Stomach (tissue), 9 donors: ENCODE measurements around the gene TREM2. TPM values are rescaled to one million over a fixed set of nuclear protein-coding genes. Genes with fewer than 3 reads are reported as not detected.

Experiments
- DNase-seq, 2 donors: peaks; one replicate each; pipeline versions ENCODE4 v3.0.0 to v3.0.0-alpha.2; 2013 to 2019
- H3K27ac ChIP-seq, 5 donors: fragments of 200-600 bp in 4 of 5; sonication (generic) in 4 of 5; one replicate each; pipeline ENCODE4 v1.5.1; 2013 to 2019; ENCODE audit warnings: mild to moderate bottlenecking in 1 of 5, moderate library complexity in 1 of 5
- H3K27me3 ChIP-seq, 3 donors: fragments of 200-600 bp; sonication (generic); one replicate each; pipeline ENCODE4 v1.5.1; 2017 to 2019; ENCODE audit warnings: mixed run types in 1 of 3
- H3K36me3 ChIP-seq, 4 donors: fragments of 200-600 bp; sonication (generic); 1 replicate in 3 of 4; 2 replicates in 1 of 4; pipeline ENCODE4 v1.5.1; 2016 to 2019
- H3K4me1 ChIP-seq, 4 donors: fragments of 200-600 bp; sonication (generic); one replicate each; pipeline ENCODE4 v1.5.1; 2016 to 2019
- H3K4me3 ChIP-seq, 4 donors: fragments of 200-600 bp; sonication (generic) in 3 of 4; one replicate each; pipeline ENCODE4 v1.5.1; 2016 to 2019; ENCODE audit warnings: mild to moderate bottlenecking in 1 of 4
- H3K9me3 ChIP-seq, 4 donors: fragments of 200-600 bp; sonication (generic); one replicate each; pipeline ENCODE4 v1.5.1; 2016 to 2019
- CTCF ChIP-seq, 7 experiments: fragments of 450-650 bp in 4 of 7; fragments of 200-600 bp in 3 of 7; sonication (generic) in 3 of 7; IDR thresholded peaks; one replicate each; pipeline ENCODE4 v1.5.1; 2016 to 2019; ENCODE audit warnings: antibody characterized with exemption in 7 of 7, control low read depth in 2 of 7, mild to moderate bottlenecking in 1 of 7
- EP300 ChIP-seq: sonication (generic); formaldehyde crosslinking; IDR thresholded peaks from one replicate; pipeline ENCODE4 v1.6.1; 2017; ENCODE audit warnings: antibody characterized with exemption
- POLR2A ChIP-seq, 4 donors: fragments of 450-650 bp; IDR thresholded peaks; one replicate each; pipeline ENCODE4 v1.6.1; 2016; ENCODE audit warnings: antibody characterized with exemption in 4 of 4, control low read depth in 2 of 4, mild to moderate bottlenecking in 1 of 4, moderate library complexity in 1 of 4
- POLR2AphosphoS5 ChIP-seq, 3 donors: sonication (generic); formaldehyde crosslinking; IDR thresholded peaks; one replicate each; pipeline ENCODE4 v1.6.1; 2016; ENCODE audit warnings: antibody characterized with exemption in 3 of 3
- WGBS, 5 donors: extraction: QIAGEN DNeasy Blood & Tissue Kit in 3 of 5; methylation state at CpG; one replicate each; pipeline versions ENCODE4 v1.1.5 to v1.1.7; 2013 to 2018; 5-methylcytosine and 5-hydroxymethylcytosine counted together
- intact Hi-C: fragments of 100-400 bp; cut with DNase I; formaldehyde crosslinking; loops from one replicate; pipeline ENCODE4 v1.15.1; 2023; ENCODE audit warnings: low total_unique reads
- polyA plus RNA-seq, 3 donors: library from polyadenylated mRNA; stranded (reverse); fragments of 200-250 nt; gene quantifications; one replicate each; pipeline ENCODE4 v1.2.3, GENCODE V29; 2013
- total RNA-seq, 5 donors: library from RNA; depleted of rRNA; stranded (reverse); fragments of >200 nt; gene quantifications; one replicate each; pipeline versions ENCODE4 v1.1.0 to v1.2.3, GENCODE V29; 2014 to 2016
- donor health status: healthy with polysubstance abuse.
- donor health status: Bipolar disorder and iron deficiency.
- donor health status: healthy.

TREM2 gene
- total and polyA plus RNA-seq, 8 donors = 0.23 to 19.9 (median 3.3) TPM; not detected in 4

- WGBS, 5 donors = 92 to 95% (median 94%) methylated on average over 3 of the region's 3 CpGs
- TF ChIP-seq CTCF (IDR thresholded peaks at IDR 0.05) (no peak), POLR2A (IDR thresholded peaks at IDR 0.05) (no peak), EP300 (no peak), POLR2AphosphoS5 (IDR thresholded peaks at IDR 0.05) (no peak)
- H3K4me1 ChIP-seq = peaks cover 0 to 22% (median 6%) of the 10 kb centered on the region in 4 donors
- H3K4me3 ChIP-seq = no peak overlapping the region
- intact Hi-C loops = no loop called here
- H3K9me3 ChIP-seq = no peaks in the 10 kb centered on the region
- H3K27ac ChIP-seq = no peak overlapping the region
- no peak for DNase-seq
- H3K27me3 ChIP-seq = peaks cover 0 to 24% (median 0%) of the 10 kb centered on the region in 3 donors
- no peaks in the 10 kb centered on the region for H3K36me3 ChIP-seq
Observed at GRCh38 chr6:41197234-41197633, 34.3 kb upstream of the TREM2 start.

GRCh38 chr6:41194386-41194785 lies 31.5 kb upstream of the TREM2 start:
- DNase-seq = no peak
- no peak overlapping the region for H3K27ac ChIP-seq
- H3K4me3 ChIP-seq = no peak overlapping the region
- 90 to 100% (median 95%) methylated on average over 2 to 3 of the region's 3 CpGs for WGBS, 5 donors
- peaks cover 0 to 41% (median 0%) of the 10 kb centered on the region in 3 donors for H3K27me3 ChIP-seq
- no peaks in the 10 kb centered on the region for H3K36me3 ChIP-seq
- intact Hi-C loops = no loop called here
- TF ChIP-seq CTCF (IDR thresholded peaks at IDR 0.05) (no peak), EP300 (no peak), POLR2AphosphoS5 (IDR thresholded peaks at IDR 0.05) (no peak), POLR2A (IDR thresholded peaks at IDR 0.05) (no peak)
- peaks cover 0 to 1% (median 0%) of the 10 kb centered on the region in 4 donors for H3K4me1 ChIP-seq
- peaks cover 0 to 13% (median 10%) of the 10 kb centered on the region in 4 donors for H3K9me3 ChIP-seq

GRCh38 chr6:41193884-41194283 lies 31.0 kb upstream of the TREM2 start:
- TF ChIP-seq CTCF (IDR thresholded peaks at IDR 0.05) = no peak
- no peak for TF ChIP-seq POLR2AphosphoS5 (IDR thresholded peaks at IDR 0.05)
- no peak for TF ChIP-seq EP300
- no peak for TF ChIP-seq POLR2A (IDR thresholded peaks at IDR 0.05)
- Histone ChIP-seq H3K36me3 (no peaks in the 10 kb centered on the region), H3K27ac (no peak overlapping the region), H3K27me3 (peaks cover 0 to 41% (median 0%) of the 10 kb centered on the region in 3 donors), H3K4me1 (no peaks in the 10 kb centered on the region), H3K9me3 (peaks cover 0 to 13% (median 12%) of the 10 kb centered on the region in 4 donors), H3K4me3 (no peak overlapping the region)
- intact Hi-C loops = no loop called here
- no peak for DNase-seq
- WGBS, 5 donors = 49 to 59% (median 53%) methylated on average over 4 to 5 of the region's 5 CpGs

DNA sequence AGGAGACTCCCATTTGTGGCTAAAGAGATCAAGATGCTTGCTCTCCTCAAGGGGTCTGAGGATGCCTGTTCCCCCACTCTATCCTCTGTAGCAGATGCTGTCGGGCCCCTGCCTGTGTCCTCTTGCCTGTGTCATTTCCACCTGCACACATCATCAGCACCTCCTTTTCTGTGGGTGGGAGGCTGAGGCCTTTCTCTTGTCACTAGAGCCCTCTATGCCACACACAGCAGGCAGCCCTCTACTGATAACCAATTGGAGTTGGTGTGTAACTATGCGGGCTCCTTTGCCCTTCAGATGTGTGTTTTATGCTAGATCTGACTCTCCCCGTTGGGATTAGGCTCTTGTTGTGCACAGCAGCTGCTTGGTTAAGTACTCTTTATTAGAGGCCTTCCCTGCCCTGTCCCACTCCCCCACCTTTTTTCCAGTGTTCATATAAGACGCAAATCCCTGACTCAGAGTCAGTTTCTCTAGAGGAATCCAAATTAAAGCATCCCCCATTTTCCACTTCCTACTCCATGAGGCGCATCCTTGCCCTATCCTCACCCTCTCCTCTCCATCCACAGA lies 30.3 kb upstream of the TREM2 start:
- WGBS, 5 donors = 68 to 74% (median 72%) methylated on average over 5 of the region's 5 CpGs
- intact Hi-C loops = no loop called here
- peaks cover 0 to 13% (median 12%) of the 10 kb centered on the region in 4 donors for H3K9me3 ChIP-seq
- DNase-seq = no peak
- no peak overlapping the region for H3K27ac ChIP-seq
- peaks cover 0 to 41% (median 0%) of the 10 kb centered on the region in 3 donors for H3K27me3 ChIP-seq
- H3K36me3 ChIP-seq = no peaks in the 10 kb centered on the region
- no peak for TF ChIP-seq EP300
- no peak for TF ChIP-seq POLR2A (IDR thresholded peaks at IDR 0.05)
- TF ChIP-seq CTCF (IDR thresholded peaks at IDR 0.05) = no peak
- no peak for TF ChIP-seq POLR2AphosphoS5 (IDR thresholded peaks at IDR 0.05)
- no peaks in the 10 kb centered on the region for H3K4me1 ChIP-seq
- H3K4me3 ChIP-seq = no peak overlapping the region
